ENCODE measurements around the gene THRSP. TPM values are rescaled to one million over a fixed set of nuclear protein-coding genes. Genes with fewer than 3 reads are reported as not detected.

The THRSP gene
- total and polyA plus RNA-seq, 2 of the 4 experiments (the other 2 are of a cell fraction): not detected

DNA sequence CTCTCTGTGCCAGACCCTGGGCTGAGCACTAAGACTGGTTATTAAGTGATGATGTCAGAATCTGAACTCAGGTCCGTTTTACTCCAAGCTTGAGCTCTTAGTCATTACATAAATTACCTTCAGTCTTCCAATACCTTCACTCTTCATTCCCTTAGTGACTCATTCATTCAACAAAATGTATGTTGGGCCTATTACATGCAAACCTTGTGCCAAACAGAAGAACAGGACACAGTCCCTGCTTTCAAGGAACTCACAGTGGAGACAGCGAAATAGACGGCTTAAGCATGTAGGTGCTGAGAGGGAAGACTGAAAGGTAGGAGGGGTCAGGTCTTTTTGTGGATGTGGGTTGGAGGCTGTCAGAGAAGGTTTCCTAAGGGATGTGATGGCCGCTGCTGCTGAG is 43.9 kb upstream of the THRSP start:
- H2BK20ac ChIP-seq (ENCODE audit: low read depth, low read length): no peak overlapping the region
- H3K4me3 ChIP-seq (ENCODE audit: insufficient read depth, low read depth, low read length): no peak overlapping the region
- in situ Hi-C loops (cut with MboI; ENCODE audit: low sequenced_read_pairs) (no loop called here), dilution Hi-C loops (cut with HindIII; ENCODE audit: low sequenced_read_pairs, unreplicated experiment) (no loop called here), intact Hi-C loops (cut with micrococcal nuclease) (no loop called here)
- no peak for TF ChIP-seq RAD21 (IDR thresholded peaks at IDR 0.05; ENCODE audit: low read length)
- TF ChIP-seq, protein P1, sequence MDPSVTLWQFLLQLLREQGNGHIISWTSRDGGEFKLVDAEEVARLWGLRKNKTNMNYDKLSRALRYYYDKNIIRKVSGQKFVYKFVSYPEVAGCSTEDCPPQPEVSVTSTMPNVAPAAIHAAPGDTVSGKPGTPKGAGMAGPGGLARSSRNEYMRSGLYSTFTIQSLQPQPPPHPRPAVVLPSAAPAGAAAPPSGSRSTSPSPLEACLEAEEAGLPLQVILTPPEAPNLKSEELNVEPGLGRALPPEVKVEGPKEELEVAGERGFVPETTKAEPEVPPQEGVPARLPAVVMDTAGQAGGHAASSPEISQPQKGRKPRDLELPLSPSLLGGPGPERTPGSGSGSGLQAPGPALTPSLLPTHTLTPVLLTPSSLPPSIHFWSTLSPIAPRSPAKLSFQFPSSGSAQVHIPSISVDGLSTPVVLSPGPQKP (IDR thresholded peaks at IDR 0.05; ENCODE audit: borderline replicate concordance, low read depth, low read length): no peak
- no peak for TF ChIP-seq SMC3 (IDR thresholded peaks at IDR 0.05; ENCODE audit: low read depth, low read length)
- no peak for TF ChIP-seq NFE2L2 (IDR thresholded peaks at IDR 0.05; ENCODE audit: low read depth, low read length)
- no peak for TF ChIP-seq RCOR1 (IDR thresholded peaks at IDR 0.05; ENCODE audit: insufficient replicate concordance, low read length)
- TF ChIP-seq CEBPB (IDR thresholded peaks at IDR 0.05; ENCODE audit: low read depth, low read length): no peak
- TF ChIP-seq CHD1 (IDR thresholded peaks at IDR 0.05; ENCODE audit: low read depth, low read length): no peak
- no peak for TF ChIP-seq MXI1 (IDR thresholded peaks at IDR 0.05; ENCODE audit: borderline replicate concordance, low read depth, low read length)
- no peak for TF ChIP-seq RFX5 (IDR thresholded peaks at IDR 0.05; ENCODE audit: low read depth, low read length)
- TF ChIP-seq BHLHE40 (IDR thresholded peaks at IDR 0.05; ENCODE audit: low read depth, low read length): no peak
- TF ChIP-seq, protein P2, sequence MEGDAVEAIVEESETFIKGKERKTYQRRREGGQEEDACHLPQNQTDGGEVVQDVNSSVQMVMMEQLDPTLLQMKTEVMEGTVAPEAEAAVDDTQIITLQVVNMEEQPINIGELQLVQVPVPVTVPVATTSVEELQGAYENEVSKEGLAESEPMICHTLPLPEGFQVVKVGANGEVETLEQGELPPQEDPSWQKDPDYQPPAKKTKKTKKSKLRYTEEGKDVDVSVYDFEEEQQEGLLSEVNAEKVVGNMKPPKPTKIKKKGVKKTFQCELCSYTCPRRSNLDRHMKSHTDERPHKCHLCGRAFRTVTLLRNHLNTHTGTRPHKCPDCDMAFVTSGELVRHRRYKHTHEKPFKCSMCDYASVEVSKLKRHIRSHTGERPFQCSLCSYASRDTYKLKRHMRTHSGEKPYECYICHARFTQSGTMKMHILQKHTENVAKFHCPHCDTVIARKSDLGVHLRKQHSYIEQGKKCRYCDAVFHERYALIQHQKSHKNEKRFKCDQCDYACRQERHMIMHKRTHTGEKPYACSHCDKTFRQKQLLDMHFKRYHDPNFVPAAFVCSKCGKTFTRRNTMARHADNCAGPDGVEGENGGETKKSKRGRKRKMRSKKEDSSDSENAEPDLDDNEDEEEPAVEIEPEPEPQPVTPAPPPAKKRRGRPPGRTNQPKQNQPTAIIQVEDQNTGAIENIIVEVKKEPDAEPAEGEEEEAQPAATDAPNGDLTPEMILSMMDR (conservative IDR thresholded peaks at IDR 0.05; ENCODE audit: low read depth, low read length): no peak
- no peak for TF ChIP-seq FOS (IDR thresholded peaks at IDR 0.05; ENCODE audit: low read depth, low read length)
- no peak for TF ChIP-seq POLR2A (IDR thresholded peaks at IDR 0.05; ENCODE audit: low read depth, low read length)
- no peak for TF ChIP-seq MAZ (IDR thresholded peaks at IDR 0.05; ENCODE audit: borderline replicate concordance, low read depth, low read length)
- TF ChIP-seq, protein P3, sequence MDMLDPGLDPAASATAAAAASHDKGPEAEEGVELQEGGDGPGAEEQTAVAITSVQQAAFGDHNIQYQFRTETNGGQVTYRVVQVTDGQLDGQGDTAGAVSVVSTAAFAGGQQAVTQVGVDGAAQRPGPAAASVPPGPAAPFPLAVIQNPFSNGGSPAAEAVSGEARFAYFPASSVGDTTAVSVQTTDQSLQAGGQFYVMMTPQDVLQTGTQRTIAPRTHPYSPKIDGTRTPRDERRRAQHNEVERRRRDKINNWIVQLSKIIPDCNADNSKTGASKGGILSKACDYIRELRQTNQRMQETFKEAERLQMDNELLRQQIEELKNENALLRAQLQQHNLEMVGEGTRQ (IDR thresholded peaks at IDR 0.05; ENCODE audit: low read depth, low read length): no peak
- no peak for TF ChIP-seq MAFK (IDR thresholded peaks at IDR 0.05; ENCODE audit: low read depth, low read length)
- H2AK5ac ChIP-seq (ENCODE audit: low read depth, low read length): no peak overlapping the region
- peaks cover 2% of the 10 kb centered on the region for H3K27me3 ChIP-seq (ENCODE audit: control insufficient read depth, insufficient read depth, low read length)
- no peak overlapping the region for H3K27ac ChIP-seq (ENCODE audit: insufficient read depth, low read length)
- no peak overlapping the region for H3K56ac ChIP-seq (ENCODE audit: extremely low read depth, insufficient read depth, low read length)
- H2BK15ac ChIP-seq (ENCODE audit: low read depth, low read length): no peak overlapping the region
- no TSS peak for BruUV-seq (replicated peaks)
- no peak overlapping the region for H2AK9ac ChIP-seq (replicated peaks; ENCODE audit: low read depth, low read length, poor library complexity)
- H4K20me1 ChIP-seq (ENCODE audit: insufficient read depth, low read length): no peaks in the 10 kb centered on the region
- ATAC-seq (ENCODE audit: low read depth) (no peak), DNase-seq (peak; percentile 23)
- no peak overlapping the region for H2AFZ ChIP-seq (replicated peaks; ENCODE audit: low read length, poor library complexity)
- no peak overlapping the region for H4K91ac ChIP-seq (ENCODE audit: insufficient read depth, low read depth, low read length)
- ChIA-PET CTCF (interaction anchor here (0.8 to 1.4 kb wide), 2 partner anchors 12 to 26 kb away, joined by 3 to 5 read pairs; no protein-coding TSS in a partner anchor), POLR2A (ENCODE audit: unreplicated experiment) (no interaction called here)
- no peak overlapping the region for H3K4ac ChIP-seq (ENCODE audit: low read depth, low read length)
- no peak overlapping the region for H3K14ac ChIP-seq (replicated peaks; ENCODE audit: low read depth, low read length)
- no peak overlapping the region for H3K18ac ChIP-seq (ENCODE audit: low read depth, low read length)
- H3K9me3 ChIP-seq (ENCODE audit: control insufficient read depth, insufficient read depth, low read length): no peaks in the 10 kb centered on the region
- 80% methylated on average over 2 of the region's 4 CpGs; no CpG with 5 or more reads in 1 of the 2 experiments for WGBS, 2 experiments (ENCODE audit: extremely low coverage in 2 of 2, insufficient read length in 1 of 2)
- no peak overlapping the region for H3K4me2 ChIP-seq (ENCODE audit: low read depth, low read length)
- peaks cover 6% of the 10 kb centered on the region for H3K9me1 ChIP-seq (ENCODE audit: insufficient read depth, low read length)
- H4K5ac ChIP-seq (ENCODE audit: low read depth, low read length): no peak overlapping the region
- no peak overlapping the region for H2BK120ac ChIP-seq (ENCODE audit: low read depth, low read length)
- H3K9ac ChIP-seq (ENCODE audit: low read depth, low read length): no peak overlapping the region
- no peak overlapping the region for H3K23ac ChIP-seq (ENCODE audit: low read depth, low read length)
- H3K4me1 ChIP-seq (ENCODE audit: control insufficient read depth, insufficient read depth, low read length): no peaks in the 10 kb centered on the region; the same call in 1 of the 2 replicates
- H4K8ac ChIP-seq (ENCODE audit: low read depth in 2 of 2, low read length in 2 of 2): no peak overlapping the region
- H3K79me1 ChIP-seq (ENCODE audit: low read depth in 1 of 2, low read length in 2 of 2): no peaks in the 10 kb centered on the region
- H2BK5ac ChIP-seq (ENCODE audit: low read depth, low read length, poor library complexity, severe bottlenecking): no peak overlapping the region
- H3K36me3 ChIP-seq (ENCODE audit: control insufficient read depth, insufficient read depth, low read length): no peaks in the 10 kb centered on the region

Data from IMR-90 (cell line).